GM12878 (cell line): ENCODE measurements around the gene SPRY1.

Experiments
- ESRRA ChIP-seq: IDR thresholded peaks from 2 replicates; pipeline ENCODE4 v1.6.1; 2012; ENCODE audit warnings: mild to moderate bottlenecking, low read length, improper control_type of control experiment
- EZH2 ChIP-seq: IDR thresholded peaks from 2 replicates; pipeline ENCODE4 v1.6.1; 2012; ENCODE audit warnings: low read depth, mild to moderate bottlenecking, control low read depth, inconsistent platforms, low read length, borderline replicate concordance; ENCODE audit not compliant: control insufficient read depth
- NFYB ChIP-seq: IDR thresholded peaks from 2 replicates; pipeline ENCODE4 v1.6.1; 2011; ENCODE audit warnings: low read depth, mild to moderate bottlenecking, low read length, improper control_type of control experiment, moderate library complexity; ENCODE audit not compliant: insufficient read depth
- PML ChIP-seq: IDR thresholded peaks from 2 replicates; pipeline ENCODE4 v1.6.1; 2012; ENCODE audit warnings: low read length, inconsistent platforms
- SRF ChIP-seq, 2 experiments: IDR thresholded peaks; 2 replicates each; pipeline ENCODE4 v1.6.1; 2011; ENCODE audit warnings: low read depth in 2 of 2, low read length in 2 of 2, mild to moderate bottlenecking in 1 of 2, moderate library complexity in 1 of 2
- TAF1 ChIP-seq: IDR thresholded peaks from 2 replicates; pipeline ENCODE4 v1.6.1; 2011; ENCODE audit warnings: mild to moderate bottlenecking, low read depth, low read length, borderline replicate concordance
- TF ChIP-seq, protein P1 (sequence below), 3 experiments: IDR thresholded peaks in 2 of 3; conservative IDR thresholded peaks in 1 of 3; 2 replicates each; pipeline ENCODE4 v1.5.1; 2011; ENCODE audit warnings: low read depth in 3 of 3, low read length in 3 of 3, mild to moderate bottlenecking in 3 of 3, control low read depth in 2 of 3, moderate library complexity in 2 of 3, inconsistent platforms in 1 of 3, mixed read lengths in 1 of 3; ENCODE audit not compliant: control insufficient read depth in 2 of 3, insufficient read depth in 1 of 3; ENCODE audit errors: extremely low read depth in 1 of 3
- TF ChIP-seq, protein P2 (sequence below): IDR thresholded peaks from 2 replicates; pipeline ENCODE4 v1.6.1; 2011; ENCODE audit warnings: borderline replicate concordance, low read depth, mild to moderate bottlenecking, moderate library complexity, low read length; ENCODE audit not compliant: insufficient read depth, poor library complexity, severe bottlenecking
- TF ChIP-seq, protein P3 (sequence below): IDR thresholded peaks from 2 replicates; pipeline ENCODE4 v1.6.1; 2012; ENCODE audit warnings: low read depth, low read length, improper control_type of control experiment

DNA sequence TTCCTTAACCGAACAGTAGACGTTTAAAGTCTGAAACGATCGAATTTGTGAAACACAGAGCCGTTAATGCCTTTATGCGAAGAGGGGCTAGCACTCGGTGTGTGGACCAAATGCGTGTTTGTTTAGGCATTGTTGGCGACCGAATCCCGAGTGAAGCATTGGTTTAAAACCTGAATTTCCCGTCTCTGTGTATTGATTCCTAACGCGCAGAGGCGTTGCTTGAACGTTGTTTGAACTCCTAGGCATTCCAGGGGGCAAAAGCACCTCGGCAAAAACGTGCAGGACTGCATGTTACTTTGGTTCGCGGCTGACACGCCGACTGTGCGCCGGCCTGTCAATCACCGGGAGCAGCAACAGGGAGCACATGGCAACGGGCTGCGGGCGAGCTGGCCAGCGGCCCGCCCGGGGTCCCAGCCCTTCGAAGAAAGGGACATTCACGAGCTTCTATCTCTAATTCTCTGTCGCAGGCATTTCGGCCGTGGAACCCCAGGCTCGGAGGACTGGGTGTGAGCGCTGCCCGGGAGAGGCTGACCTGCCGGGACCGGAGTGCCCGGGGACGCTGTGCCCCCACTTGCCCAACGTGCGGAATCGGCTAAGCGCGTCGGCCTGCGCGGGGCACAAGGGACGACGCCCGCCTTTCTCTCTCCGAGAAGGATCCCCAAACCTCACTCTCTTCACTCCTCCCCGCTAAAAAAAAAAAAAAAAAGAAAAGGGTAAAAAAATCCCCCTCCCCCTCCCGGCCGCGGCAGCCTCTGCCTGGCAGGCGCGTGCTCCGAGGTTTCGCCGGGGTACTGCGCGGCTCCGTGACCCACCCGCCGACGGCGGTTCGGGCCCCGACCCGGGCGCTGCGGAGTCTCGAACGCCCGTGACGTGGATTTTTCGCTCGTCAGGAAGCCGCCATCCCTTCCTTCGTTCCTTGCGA lies 810 bp downstream of the SPRY1 start:
- TF ChIP-seq EZH2 (no peak), PML (no peak), TAF1 (no peak), NFYB (no peak), SRF (IDR thresholded peaks at IDR 0.05; ENCODE audit: low read depth in 2 of 2, low read length in 2 of 2) (no peak), ESRRA (no peak)
- TF ChIP-seq, protein P1, sequence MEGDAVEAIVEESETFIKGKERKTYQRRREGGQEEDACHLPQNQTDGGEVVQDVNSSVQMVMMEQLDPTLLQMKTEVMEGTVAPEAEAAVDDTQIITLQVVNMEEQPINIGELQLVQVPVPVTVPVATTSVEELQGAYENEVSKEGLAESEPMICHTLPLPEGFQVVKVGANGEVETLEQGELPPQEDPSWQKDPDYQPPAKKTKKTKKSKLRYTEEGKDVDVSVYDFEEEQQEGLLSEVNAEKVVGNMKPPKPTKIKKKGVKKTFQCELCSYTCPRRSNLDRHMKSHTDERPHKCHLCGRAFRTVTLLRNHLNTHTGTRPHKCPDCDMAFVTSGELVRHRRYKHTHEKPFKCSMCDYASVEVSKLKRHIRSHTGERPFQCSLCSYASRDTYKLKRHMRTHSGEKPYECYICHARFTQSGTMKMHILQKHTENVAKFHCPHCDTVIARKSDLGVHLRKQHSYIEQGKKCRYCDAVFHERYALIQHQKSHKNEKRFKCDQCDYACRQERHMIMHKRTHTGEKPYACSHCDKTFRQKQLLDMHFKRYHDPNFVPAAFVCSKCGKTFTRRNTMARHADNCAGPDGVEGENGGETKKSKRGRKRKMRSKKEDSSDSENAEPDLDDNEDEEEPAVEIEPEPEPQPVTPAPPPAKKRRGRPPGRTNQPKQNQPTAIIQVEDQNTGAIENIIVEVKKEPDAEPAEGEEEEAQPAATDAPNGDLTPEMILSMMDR (IDR thresholded peaks at IDR 0.05 in 2 of 3, conservative IDR thresholded peaks at IDR 0.05 in 1 of 3; ENCODE audit: control insufficient read depth in 2 of 3, extremely low read depth in 1 of 3, insufficient read depth in 1 of 3, low read depth in 3 of 3, low read length in 3 of 3), result peak in 1 of 3 experiments; percentile 7; a peak in 1 of 6 replicates
- TF ChIP-seq, protein P2, sequence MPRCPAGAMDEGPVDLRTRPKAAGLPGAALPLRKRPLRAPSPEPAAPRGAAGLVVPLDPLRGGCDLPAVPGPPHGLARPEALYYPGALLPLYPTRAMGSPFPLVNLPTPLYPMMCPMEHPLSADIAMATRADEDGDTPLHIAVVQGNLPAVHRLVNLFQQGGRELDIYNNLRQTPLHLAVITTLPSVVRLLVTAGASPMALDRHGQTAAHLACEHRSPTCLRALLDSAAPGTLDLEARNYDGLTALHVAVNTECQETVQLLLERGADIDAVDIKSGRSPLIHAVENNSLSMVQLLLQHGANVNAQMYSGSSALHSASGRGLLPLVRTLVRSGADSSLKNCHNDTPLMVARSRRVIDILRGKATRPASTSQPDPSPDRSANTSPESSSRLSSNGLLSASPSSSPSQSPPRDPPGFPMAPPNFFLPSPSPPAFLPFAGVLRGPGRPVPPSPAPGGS, result no peak
- TF ChIP-seq, protein P3, sequence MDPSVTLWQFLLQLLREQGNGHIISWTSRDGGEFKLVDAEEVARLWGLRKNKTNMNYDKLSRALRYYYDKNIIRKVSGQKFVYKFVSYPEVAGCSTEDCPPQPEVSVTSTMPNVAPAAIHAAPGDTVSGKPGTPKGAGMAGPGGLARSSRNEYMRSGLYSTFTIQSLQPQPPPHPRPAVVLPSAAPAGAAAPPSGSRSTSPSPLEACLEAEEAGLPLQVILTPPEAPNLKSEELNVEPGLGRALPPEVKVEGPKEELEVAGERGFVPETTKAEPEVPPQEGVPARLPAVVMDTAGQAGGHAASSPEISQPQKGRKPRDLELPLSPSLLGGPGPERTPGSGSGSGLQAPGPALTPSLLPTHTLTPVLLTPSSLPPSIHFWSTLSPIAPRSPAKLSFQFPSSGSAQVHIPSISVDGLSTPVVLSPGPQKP, result no peak
